Endothelial cell of umbilical vein (primary cell): Measurements from ENCODE around the gene MMP1.

Experiments used
- CTCF ChIP-seq, 2 donors: IDR thresholded peaks; 1 replicate in 1 of 2; 2 replicates in 1 of 2; pipeline ENCODE4 v1.5.1; 2011; ENCODE audit warnings: low read length in 2 of 2, mild to moderate bottlenecking in 2 of 2, moderate library complexity in 2 of 2, control low read depth in 1 of 2, inconsistent platforms in 1 of 2, low read depth in 1 of 2; ENCODE audit not compliant: insufficient read depth in 1 of 2; ENCODE audit errors: extremely low read depth in 1 of 2
- EZH2 ChIP-seq: IDR thresholded peaks from 2 replicates; pipeline ENCODE4 v1.6.1; 2012; ENCODE audit warnings: borderline replicate concordance, low read depth, mild to moderate bottlenecking, moderate library complexity, low read length, inconsistent platforms; ENCODE audit not compliant: severe bottlenecking
- FOS ChIP-seq: IDR thresholded peaks from 2 replicates; pipeline ENCODE4 v1.6.1; 2011; ENCODE audit warnings: mild to moderate bottlenecking, low read length, moderate library complexity, borderline replicate concordance; ENCODE audit not compliant: insufficient read depth
- GATA2 ChIP-seq: IDR thresholded peaks from 2 replicates; pipeline ENCODE4 v1.7.0; 2011; ENCODE audit warnings: low read depth, mild to moderate bottlenecking, moderate library complexity, mixed read lengths, low read length; ENCODE audit not compliant: insufficient read length, insufficient read depth
- JUN ChIP-seq: IDR thresholded peaks from 2 replicates; pipeline ENCODE4 v1.6.1; 2011; ENCODE audit warnings: borderline replicate concordance, low read depth; ENCODE audit not compliant: insufficient read length, insufficient read depth
- MAX ChIP-seq: IDR thresholded peaks from 2 replicates; pipeline ENCODE4 v1.6.1; 2011; ENCODE audit not compliant: insufficient read depth, insufficient read length
- POLR2A ChIP-seq: IDR thresholded peaks from 2 replicates; pipeline ENCODE4 v1.6.1; 2012; ENCODE audit warnings: low read depth, mild to moderate bottlenecking, control low read depth, low read length
- POLR2AphosphoS5 ChIP-seq: IDR thresholded peaks from 2 replicates; pipeline ENCODE4 v1.6.1; 2012; ENCODE audit warnings: low read depth, mild to moderate bottlenecking, control low read depth, low read length, moderate library complexity; ENCODE audit not compliant: insufficient read depth

GRCh38 chr11:102751673-102752072 is 46.3 kb downstream of the MMP1 start:
- TF ChIP-seq POLR2A (no peak), MAX (no peak), CTCF (IDR thresholded peaks at IDR 0.05; ENCODE audit: extremely low read depth in 1 of 2, insufficient read depth in 1 of 2, low read depth in 1 of 2, low read length in 2 of 2) (no peak), POLR2AphosphoS5 (no peak), EZH2 (no peak), JUN (no peak), FOS (no peak), GATA2 (no peak)
